ENCODE measurements around the gene SRRD. TPM values are rescaled to one million over a fixed set of nuclear protein-coding genes. Genes with fewer than 3 reads are reported as not detected.

The SRRD gene
- total and polyA plus RNA-seq, 2 of the 8 experiments (the other 6 are each of a cell fraction or from before 2014, with no cell fraction given): 17.1 to 25.3 TPM

DNA sequence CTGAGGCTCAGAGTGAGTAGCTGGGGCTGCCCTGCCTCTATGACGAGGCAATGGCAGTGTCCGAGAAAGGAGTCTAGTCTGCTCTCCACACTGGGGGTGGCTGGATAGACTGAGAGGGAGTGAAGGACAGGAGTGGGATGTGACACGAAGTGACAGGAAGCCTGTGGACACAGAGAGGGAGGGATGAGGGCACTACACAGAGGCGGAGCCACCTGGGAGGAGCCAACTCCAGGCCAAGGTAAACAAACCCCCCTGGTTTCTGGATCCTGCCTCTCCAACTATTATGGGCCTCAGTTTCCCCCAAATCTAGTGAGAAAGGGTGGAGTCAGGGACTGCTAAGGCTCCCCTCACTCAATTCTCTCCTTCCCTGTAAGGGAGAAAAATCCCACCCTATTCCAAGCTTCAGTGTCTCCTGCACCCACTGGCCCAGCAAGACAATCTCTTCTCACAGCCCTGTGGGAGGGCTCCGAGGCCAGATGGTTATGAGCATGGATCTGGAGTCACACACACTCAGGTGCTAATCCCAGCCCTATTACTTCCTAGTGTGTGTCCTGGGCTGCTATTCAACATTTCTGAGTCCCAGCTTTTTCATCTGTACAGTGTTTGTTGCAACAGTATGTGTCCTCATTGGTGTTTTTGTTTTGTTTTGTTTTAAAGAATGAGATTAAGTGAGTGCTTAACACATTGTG lies 29.7 kb upstream of the SRRD start:
- Histone ChIP-seq H3K36me3 (ENCODE audit: control insufficient read depth in 2 of 4, insufficient read depth in 4 of 4, low read length in 3 of 4) (peaks cover 4 to 52% (median 17%) of the 10 kb centered on the region in 4 experiments; a peak in 6 of 8 replicates), H4K20me1 (replicated peaks in 1 of 2; ENCODE audit: control insufficient read depth in 1 of 2, insufficient read depth in 2 of 2, low read length in 2 of 2) (peaks cover 0 to 5% of the 10 kb centered on the region in 2 experiments), H3K79me1 (ENCODE audit: low read depth, low read length) (no peaks in the 10 kb centered on the region), H3K79me2 (ENCODE audit: control insufficient read depth in 1 of 2, insufficient read depth in 2 of 2, low read length in 2 of 2) (no peaks in the 10 kb centered on the region), H3K9me3 (ENCODE audit: insufficient read depth in 2 of 2, low read depth in 1 of 2, low read length in 1 of 2) (no peaks in the 10 kb centered on the region), H4K91ac (replicated peaks; ENCODE audit: insufficient read length, low read length) (no peak overlapping the region), H3K4ac (replicated peaks; ENCODE audit: insufficient read length, low read depth, low read length) (no peak overlapping the region), H3K23me2 (ENCODE audit: low read depth, low read length) (no peaks in the 10 kb centered on the region), H2BK5ac (ENCODE audit: low read depth, low read length) (no peak overlapping the region), H4K8ac (ENCODE audit: extremely low read depth, insufficient read depth, low read length) (no peak overlapping the region; the same call in 1 of the 2 replicates), H2BK20ac (ENCODE audit: low read length) (no peak overlapping the region), H2BK12ac (ENCODE audit: low read depth, low read length) (no peak overlapping the region), H3K23ac (ENCODE audit: insufficient read length) (no peak overlapping the region), H2BK15ac (ENCODE audit: low read length) (no peak overlapping the region), H3K4me1 (replicated peaks in 1 of 4; ENCODE audit: control insufficient read depth in 3 of 4, insufficient read depth in 4 of 4, low read length in 3 of 4) (no peaks in the 10 kb centered on the region), H4K5ac (ENCODE audit: insufficient read length, low read depth, low read length) (no peak overlapping the region), H2AFZ (ENCODE audit: low read length) (no peak overlapping the region), H2BK120ac (replicated peaks; ENCODE audit: low read depth, low read length) (no peak overlapping the region), H3K56ac (replicated peaks; ENCODE audit: insufficient read length, low read depth, low read length) (no peak overlapping the region), H3K27me3 (replicated peaks in 1 of 4; ENCODE audit: control insufficient read depth in 3 of 4, extremely low read depth in 1 of 4, insufficient read depth in 3 of 4, low read length in 3 of 4) (no peaks in the 10 kb centered on the region), H3K4me3 (ENCODE audit: extremely low read depth in 1 of 4, insufficient read depth in 2 of 4, low read depth in 3 of 4, low read length in 4 of 4) (no peak overlapping the region), H3K9ac (replicated peaks in 1 of 4; ENCODE audit: extremely low read depth in 1 of 4, low read depth in 3 of 4, low read length in 3 of 4) (no peak overlapping the region), H3K18ac (ENCODE audit: extremely low read depth, low read length) (no peak overlapping the region), H3K4me2 (ENCODE audit: insufficient read depth in 1 of 2, low read depth in 2 of 2, low read length in 2 of 2) (no peak overlapping the region), H3K14ac (ENCODE audit: insufficient read length) (no peak overlapping the region), H3K27ac (ENCODE audit: low read depth, low read length) (no peak overlapping the region), H2AK5ac (ENCODE audit: low read depth, low read length) (no peak overlapping the region)
- POLR2A ChIA-PET (ENCODE audit: partially characterized antibody): interaction anchor here (1.1 kb wide), 1 partner anchor 8 kb away, joined by 3 read pairs; no protein-coding TSS in a partner anchor
- DNase-seq (ENCODE audit: low read depth in 1 of 2, low spot score in 2 of 2) (no peak), FAIRE-seq (no peak)
- WGBS, 2 experiments (ENCODE audit: extremely low coverage in 1 of 2, insufficient coverage in 1 of 2, insufficient read length in 1 of 2, insufficient replicate concordance in 2 of 2, low coverage in 1 of 2, low lambda C conversion rate in 2 of 2, missing lambda C conversion rate in 1 of 2): 81% methylated on average over 5 of the region's 5 CpGs; no CpG with 5 or more reads in 1 of the 2 experiments
- CTCF ChIA-PET (ENCODE audit: partially characterized antibody): interaction anchor here (0.5 to 3.2 kb wide), 7 partner anchors 7 to 90 kb away, joined by 3 to 19 read pairs (median 3); no protein-coding TSS in a partner anchor
- TF ChIP-seq HDAC2 (IDR thresholded peaks at IDR 0.05; ENCODE audit: borderline replicate concordance in 1 of 2, low read depth in 2 of 2, low read length in 2 of 2) (no peak), RBBP5 (IDR thresholded peaks at IDR 0.05; ENCODE audit: borderline replicate concordance, low read depth, low read length) (no peak), RXRA (IDR thresholded peaks at IDR 0.05; ENCODE audit: insufficient read depth, low read depth, low read length) (no peak), KDM5A (IDR thresholded peaks at IDR 0.05; ENCODE audit: low read length) (no peak), RFX5 (IDR thresholded peaks at IDR 0.05; ENCODE audit: borderline replicate concordance, low read depth, low read length) (no peak), EZH2 (IDR thresholded peaks at IDR 0.05; ENCODE audit: low read depth, low read length, severe bottlenecking) (no peak), POLR2AphosphoS5 (IDR thresholded peaks at IDR 0.05; ENCODE audit: low read depth, low read length) (no peak), SAP30 (IDR thresholded peaks at IDR 0.05; ENCODE audit: insufficient read depth, insufficient replicate concordance, low read length) (no peak), BCL11A (IDR thresholded peaks at IDR 0.05; ENCODE audit: low read depth in 2 of 2, low read length in 2 of 2) (no peak), BRCA1 (IDR thresholded peaks at IDR 0.05; ENCODE audit: low read depth, low read length) (no peak), JUND (IDR thresholded peaks at IDR 0.05; ENCODE audit: low read length) (no peak)
- TF ChIP-seq, protein P1, sequence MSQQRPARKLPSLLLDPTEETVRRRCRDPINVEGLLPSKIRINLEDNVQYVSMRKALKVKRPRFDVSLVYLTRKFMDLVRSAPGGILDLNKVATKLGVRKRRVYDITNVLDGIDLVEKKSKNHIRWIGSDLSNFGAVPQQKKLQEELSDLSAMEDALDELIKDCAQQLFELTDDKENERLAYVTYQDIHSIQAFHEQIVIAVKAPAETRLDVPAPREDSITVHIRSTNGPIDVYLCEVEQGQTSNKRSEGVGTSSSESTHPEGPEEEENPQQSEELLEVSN (IDR thresholded peaks at IDR 0.05): no peak
